ENCODE measurements around the gene TTC28. TPM values are rescaled to one million over a fixed set of nuclear protein-coding genes. Genes with fewer than 3 reads are reported as not detected.
"Not testable (repeated sequence)": the region's sequence is repeated elsewhere in the genome, so short reads cannot be mapped to it uniquely, and the experiment has no call there.

Gene TTC28
- total RNA-seq, 2 experiments from 2014 or later = 1.6 to 1.9 TPM

GRCh38 chr22:28229566-28230485, 449.8 kb downstream of the TTC28 start:
- H3K4me1 Mint-ChIP-seq (ENCODE audit: low read depth) = no peaks in the 10 kb centered on the region
- H3K36me3 Mint-ChIP-seq (ENCODE audit: low read depth) = no peaks in the 10 kb centered on the region
- no peaks in the 10 kb centered on the region for H3K9me3 Mint-ChIP-seq
- DNase-seq = no peak
- H3K4me3 Mint-ChIP-seq = no peak overlapping the region
- CTCF ChIA-PET = no interaction called here
- intact Hi-C loops (cut with micrococcal nuclease) = no loop called here
- H3K27ac Mint-ChIP-seq = no peak overlapping the region
- H3K27me3 Mint-ChIP-seq (ENCODE audit: low read depth) = no peaks in the 10 kb centered on the region

- Mint-ChIP-seq H3K27me3 (ENCODE audit: low read depth) (no peaks in the 10 kb centered on the region), H3K4me3 (no peak overlapping the region), H3K9me3 (no peaks in the 10 kb centered on the region), H3K4me1 (ENCODE audit: low read depth) (no peaks in the 10 kb centered on the region), H3K27ac (no peak overlapping the region), H3K36me3 (ENCODE audit: low read depth) (no peaks in the 10 kb centered on the region)
- no peak for DNase-seq
- intact Hi-C loops (cut with micrococcal nuclease) = no loop called here
- CTCF ChIA-PET = interaction anchor here (1.2 kb wide), 1 partner anchor 204 kb away, joined by 4 read pairs; no protein-coding TSS in a partner anchor
Measured at GRCh38 chr22:28223826-28224225, 455.8 kb downstream of the TTC28 start.

GRCh38 chr22:28222976-28223745, 456.5 kb downstream of the TTC28 start:
- no peak overlapping the region for H3K4me3 Mint-ChIP-seq
- H3K27ac Mint-ChIP-seq = no peak overlapping the region
- H3K27me3 Mint-ChIP-seq (ENCODE audit: low read depth) = no peaks in the 10 kb centered on the region
- H3K36me3 Mint-ChIP-seq (ENCODE audit: low read depth) = no peaks in the 10 kb centered on the region
- intact Hi-C loops (cut with micrococcal nuclease) = no loop called here
- no peaks in the 10 kb centered on the region for H3K4me1 Mint-ChIP-seq (ENCODE audit: low read depth)
- CTCF ChIA-PET = no interaction called here
- no peak for DNase-seq
- H3K9me3 Mint-ChIP-seq = no peaks in the 10 kb centered on the region

GRCh38 chr22:28222571-28222970, 457.1 kb downstream of the TTC28 start:
- intact Hi-C loops (cut with micrococcal nuclease) = no loop called here
- H3K4me3 Mint-ChIP-seq = no peak overlapping the region
- CTCF ChIA-PET = no interaction called here
- H3K4me1 Mint-ChIP-seq (ENCODE audit: low read depth) = no peaks in the 10 kb centered on the region
- no peaks in the 10 kb centered on the region for H3K9me3 Mint-ChIP-seq
- no peak for DNase-seq
- no peaks in the 10 kb centered on the region for H3K27me3 Mint-ChIP-seq (ENCODE audit: low read depth)
- H3K27ac Mint-ChIP-seq = no peak overlapping the region
- H3K36me3 Mint-ChIP-seq (ENCODE audit: low read depth) = no peaks in the 10 kb centered on the region

- no peaks in the 10 kb centered on the region for H3K27me3 Mint-ChIP-seq (ENCODE audit: low read depth)
- no peaks in the 10 kb centered on the region for H3K36me3 Mint-ChIP-seq (ENCODE audit: low read depth)
- no peaks in the 10 kb centered on the region for H3K9me3 Mint-ChIP-seq
- no peak overlapping the region for H3K4me3 Mint-ChIP-seq
- intact Hi-C loops (cut with micrococcal nuclease) = no loop called here
- CTCF ChIA-PET = no interaction called here
- H3K27ac Mint-ChIP-seq = no peak overlapping the region
- no peak for DNase-seq
- no peaks in the 10 kb centered on the region for H3K4me1 Mint-ChIP-seq (ENCODE audit: low read depth)
Measured at GRCh38 chr22:28222052-28222451, 457.6 kb downstream of the TTC28 start.

- Mint-ChIP-seq H3K9me3 (no peaks in the 10 kb centered on the region), H3K4me1 (ENCODE audit: low read depth) (no peaks in the 10 kb centered on the region), H3K4me3 (no peak overlapping the region), H3K27me3 (ENCODE audit: low read depth) (no peaks in the 10 kb centered on the region), H3K36me3 (ENCODE audit: low read depth) (no peaks in the 10 kb centered on the region), H3K27ac (no peak overlapping the region)
- no peak for DNase-seq
- CTCF ChIA-PET = interaction anchor here (0.6 kb wide), 1 partner anchor 36 kb away, joined by 5 read pairs; no protein-coding TSS in a partner anchor
- intact Hi-C loops (cut with micrococcal nuclease) = no loop called here
Measured at GRCh38 chr22:28220626-28221363, 458.8 kb downstream of the TTC28 start.

- Mint-ChIP-seq H3K4me3 (no peak overlapping the region), H3K9me3 (peaks cover 2% of the 10 kb centered on the region), H3K4me1 (ENCODE audit: low read depth) (no peaks in the 10 kb centered on the region), H3K36me3 (ENCODE audit: low read depth) (no peaks in the 10 kb centered on the region), H3K27ac (no peak overlapping the region), H3K27me3 (ENCODE audit: low read depth) (no peaks in the 10 kb centered on the region)
- no peak for DNase-seq
- CTCF ChIA-PET = no interaction called here
- intact Hi-C loops (cut with micrococcal nuclease) = no loop called here
Measured at GRCh38 chr22:28217277-28217676, 462.4 kb downstream of the TTC28 start.

GRCh38 chr22:28214750-28215149, 464.9 kb downstream of the TTC28 start:
- H3K27ac Mint-ChIP-seq; H3K36me3 Mint-ChIP-seq (ENCODE audit: low read depth); intact Hi-C loops (cut with micrococcal nuclease); H3K4me3 Mint-ChIP-seq; CTCF ChIA-PET; H3K4me1 Mint-ChIP-seq (ENCODE audit: low read depth); DNase-seq; H3K27me3 Mint-ChIP-seq (ENCODE audit: low read depth): not testable (repeated sequence)
- H3K9me3 Mint-ChIP-seq = peaks cover 21% of the 10 kb centered on the region

- H3K27ac Mint-ChIP-seq; H3K4me3 Mint-ChIP-seq; intact Hi-C loops (cut with micrococcal nuclease); H3K36me3 Mint-ChIP-seq (ENCODE audit: low read depth); H3K27me3 Mint-ChIP-seq (ENCODE audit: low read depth); H3K4me1 Mint-ChIP-seq (ENCODE audit: low read depth); DNase-seq: not testable (repeated sequence)
- CTCF ChIA-PET = interaction anchor here (1.2 kb wide), 1 partner anchor 158 kb away, joined by 3 read pairs; no protein-coding TSS in a partner anchor
- H3K9me3 Mint-ChIP-seq = peaks cover 23% of the 10 kb centered on the region
Measured at GRCh38 chr22:28209457-28209856, 470.2 kb downstream of the TTC28 start.

GRCh38 chr22:28208787-28209186, 470.9 kb downstream of the TTC28 start:
- Mint-ChIP-seq H3K4me3 (no peak overlapping the region), H3K36me3 (ENCODE audit: low read depth) (peaks cover 7% of the 10 kb centered on the region), H3K27ac (no peak overlapping the region), H3K4me1 (ENCODE audit: low read depth) (no peaks in the 10 kb centered on the region), H3K9me3 (peaks cover 21% of the 10 kb centered on the region), H3K27me3 (ENCODE audit: low read depth) (no peaks in the 10 kb centered on the region)
- CTCF ChIA-PET = interaction anchor here (0.5 to 1.2 kb wide), 2 partner anchors 19 to 157 kb away, joined by 3 read pairs; no protein-coding TSS in a partner anchor
- DNase-seq = no peak
- intact Hi-C loops (cut with micrococcal nuclease) = no loop called here

- CTCF ChIA-PET = interaction anchor here (0.5 to 1.2 kb wide), 2 partner anchors 18 to 156 kb away, joined by 3 read pairs; no protein-coding TSS in a partner anchor
- Mint-ChIP-seq H3K4me1 (ENCODE audit: low read depth) (no peaks in the 10 kb centered on the region), H3K9me3 (peaks cover 21% of the 10 kb centered on the region), H3K4me3 (no peak overlapping the region), H3K36me3 (ENCODE audit: low read depth) (peaks cover 7% of the 10 kb centered on the region), H3K27me3 (ENCODE audit: low read depth) (no peaks in the 10 kb centered on the region), H3K27ac (no peak overlapping the region)
- no peak for DNase-seq
- intact Hi-C loops (cut with micrococcal nuclease) = no loop called here
Measured at GRCh38 chr22:28208036-28208435, 471.6 kb downstream of the TTC28 start.

Data from activated naive CD4-positive, alpha-beta T cell treated with anti-CD3 and anti-CD28 coated beads for 36 hours (primary cell).